GM18858 (cell line): Measurements from ENCODE around the gene LMF1.
"Not testable (repeated sequence)": the region's sequence is repeated elsewhere in the genome, so short reads cannot be mapped to it uniquely, and the experiment has no call there.

Experiments
- ATAC-seq: cut with Tn5 transposase; IDR thresholded peaks from one replicate; pipeline ENCODE4 v1.9.1; 2021; ENCODE audit not compliant: unreplicated experiment

LMF1 gene

DNA sequence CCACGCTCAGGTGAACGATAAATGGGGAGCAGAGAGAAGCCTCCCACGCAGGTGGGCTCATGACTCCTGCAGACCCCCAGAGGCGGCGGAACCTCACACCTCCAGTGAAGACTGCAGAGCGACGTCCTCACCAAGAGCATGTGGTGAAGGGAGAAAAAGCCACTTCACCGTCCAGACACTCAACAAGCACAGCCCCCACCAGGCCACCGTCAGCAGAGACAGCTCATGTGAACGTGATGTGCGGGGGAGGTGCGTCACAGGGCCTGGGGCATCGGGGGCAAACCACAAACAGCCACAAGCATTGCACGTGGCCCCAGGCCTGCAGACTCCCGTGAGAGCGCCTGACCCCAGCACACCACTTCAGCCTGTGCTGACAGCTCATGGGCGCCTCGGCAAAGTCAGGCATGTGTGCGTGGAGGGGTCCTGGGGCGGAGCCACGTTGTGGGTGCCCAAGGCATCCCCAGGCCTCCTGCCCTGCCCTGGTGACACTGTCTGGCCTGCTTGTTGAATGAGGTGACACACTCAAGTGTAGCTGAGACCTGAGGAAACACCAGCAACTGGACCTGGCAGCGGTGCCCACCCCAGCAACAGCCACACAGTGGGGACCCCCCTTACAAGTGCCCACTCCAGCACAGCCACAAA lies 19.0 kb downstream of the LMF1 start:
- no peak for ATAC-seq

DNA sequence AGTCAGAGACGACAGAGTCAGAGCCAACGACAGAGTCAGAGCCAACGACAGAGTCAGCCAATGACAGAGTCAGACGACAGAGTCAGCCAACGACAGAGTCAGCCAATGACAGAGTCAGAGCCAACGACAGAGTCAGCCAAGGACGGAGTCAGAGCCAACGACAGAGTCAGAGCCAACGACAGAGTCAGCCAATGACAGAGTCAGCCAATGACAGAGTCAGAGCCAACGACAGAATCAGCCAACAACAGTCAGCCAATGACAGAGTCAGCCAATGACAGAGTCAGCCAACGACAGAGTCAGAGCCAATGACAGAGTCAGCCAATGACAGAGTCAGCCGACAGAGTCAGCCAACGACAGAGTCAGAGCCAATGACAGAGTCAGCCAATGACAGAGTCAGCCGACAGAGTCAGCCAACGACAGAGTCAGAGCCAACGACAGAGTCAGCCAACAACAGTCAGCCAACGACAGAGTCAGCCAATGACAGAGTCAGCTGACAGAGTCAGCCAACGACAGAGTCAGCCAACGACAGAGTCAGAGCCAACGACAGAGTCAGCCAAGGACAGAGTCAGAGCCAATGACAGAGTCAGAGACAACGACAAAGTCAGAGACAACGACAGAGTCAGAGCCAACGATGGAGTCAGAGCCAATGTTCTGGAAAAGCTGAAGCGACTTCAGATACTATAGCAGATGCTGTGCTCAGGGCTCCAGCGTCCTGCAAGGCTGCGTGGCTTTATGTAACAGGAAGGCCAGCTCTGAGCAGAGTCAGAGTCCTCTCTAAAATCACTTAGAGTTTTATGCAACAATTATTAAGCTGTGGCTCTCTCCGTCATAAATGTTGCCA lies 19.8 kb downstream of the LMF1 start:
- ATAC-seq, result not testable (repeated sequence)

DNA sequence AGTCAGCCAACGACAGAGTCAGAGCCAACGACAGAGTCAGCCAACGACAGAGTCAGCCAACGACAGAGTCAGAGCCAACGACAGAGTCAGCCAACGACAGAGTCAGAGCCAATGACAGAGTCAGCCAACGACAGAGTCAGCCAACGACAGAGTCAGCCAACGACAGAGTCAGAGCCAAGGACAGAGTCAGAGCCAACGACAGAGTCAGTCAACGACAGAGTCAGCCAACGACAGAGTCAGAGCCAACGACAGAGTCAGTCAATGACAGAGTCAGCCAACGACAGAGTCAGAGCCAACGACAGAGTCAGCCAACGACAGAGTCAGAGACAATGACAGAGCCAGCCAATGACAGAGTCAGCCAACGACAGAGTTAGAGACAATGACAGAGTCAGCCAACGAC lies 22.0 kb downstream of the LMF1 start:
- not testable (repeated sequence) for ATAC-seq

DNA sequence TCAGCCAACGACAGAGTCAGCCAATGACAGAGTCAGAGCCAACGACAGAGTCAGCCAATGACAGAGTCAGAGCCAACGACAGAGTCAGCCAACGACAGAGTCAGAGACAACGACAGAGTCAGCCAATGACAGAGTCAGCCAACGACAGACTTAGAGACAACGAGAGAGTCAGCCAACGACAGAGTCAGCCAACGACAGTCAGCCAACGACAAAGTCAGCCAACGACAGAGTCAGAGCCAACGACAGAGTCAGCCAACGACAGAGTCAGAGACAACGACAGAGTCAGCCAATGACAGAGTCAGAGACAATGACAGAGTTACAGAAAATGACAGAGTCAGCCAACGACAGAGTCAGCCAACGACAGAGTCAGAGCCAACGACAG lies 22.9 kb downstream of the LMF1 start:
- not testable (repeated sequence) for ATAC-seq

DNA sequence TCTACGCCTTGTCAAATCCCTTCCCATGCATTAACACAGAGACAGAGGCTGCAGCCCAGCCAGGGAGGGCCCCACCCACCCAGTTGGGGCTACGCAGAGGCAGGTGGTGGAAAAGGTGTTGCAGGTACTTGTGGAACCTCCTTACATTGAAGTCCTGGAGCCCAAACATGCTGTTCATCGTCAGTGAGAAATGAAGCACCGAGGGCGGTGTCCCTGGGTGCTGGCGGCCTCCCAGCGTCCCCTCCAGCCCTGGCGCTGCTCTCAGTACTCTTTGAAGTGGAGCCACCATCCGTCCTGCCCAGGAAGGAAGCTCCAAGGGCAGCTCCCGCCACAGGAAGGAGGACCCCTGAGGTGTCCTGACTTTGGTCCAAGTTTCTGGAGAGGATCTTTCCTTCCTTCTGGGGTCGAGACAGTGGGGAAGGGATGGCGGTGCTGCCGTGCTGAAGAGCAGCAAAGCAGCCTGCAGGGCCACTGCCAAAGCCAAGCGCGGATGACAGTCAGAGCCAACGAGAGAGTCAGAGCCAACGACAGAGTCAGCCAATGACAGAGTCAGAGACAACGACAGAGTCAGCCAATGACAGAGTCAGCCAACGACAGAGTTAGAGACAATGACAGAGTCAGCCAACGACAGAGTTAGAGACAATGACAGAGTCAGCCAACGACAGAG lies 23.4 kb downstream of the LMF1 start:
- ATAC-seq, result no peak

DNA sequence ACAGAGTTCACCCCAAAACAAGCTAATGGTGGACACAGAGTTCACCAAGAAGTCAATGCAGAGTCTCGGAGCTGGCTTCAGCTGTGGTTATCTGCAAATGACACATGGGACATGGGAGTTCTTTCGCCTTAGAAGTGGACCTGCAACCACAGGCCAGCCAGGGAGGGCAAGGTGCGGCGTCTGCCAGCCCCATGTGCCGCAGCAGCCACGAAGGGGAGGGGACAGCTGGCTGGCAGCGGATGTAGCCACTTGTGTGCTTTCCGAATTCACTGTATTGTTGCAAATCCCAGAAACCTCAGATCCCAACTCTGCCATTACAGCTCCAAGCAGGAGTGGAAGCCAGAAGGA lies 24.8 kb downstream of the LMF1 start:
- no peak for ATAC-seq

DNA sequence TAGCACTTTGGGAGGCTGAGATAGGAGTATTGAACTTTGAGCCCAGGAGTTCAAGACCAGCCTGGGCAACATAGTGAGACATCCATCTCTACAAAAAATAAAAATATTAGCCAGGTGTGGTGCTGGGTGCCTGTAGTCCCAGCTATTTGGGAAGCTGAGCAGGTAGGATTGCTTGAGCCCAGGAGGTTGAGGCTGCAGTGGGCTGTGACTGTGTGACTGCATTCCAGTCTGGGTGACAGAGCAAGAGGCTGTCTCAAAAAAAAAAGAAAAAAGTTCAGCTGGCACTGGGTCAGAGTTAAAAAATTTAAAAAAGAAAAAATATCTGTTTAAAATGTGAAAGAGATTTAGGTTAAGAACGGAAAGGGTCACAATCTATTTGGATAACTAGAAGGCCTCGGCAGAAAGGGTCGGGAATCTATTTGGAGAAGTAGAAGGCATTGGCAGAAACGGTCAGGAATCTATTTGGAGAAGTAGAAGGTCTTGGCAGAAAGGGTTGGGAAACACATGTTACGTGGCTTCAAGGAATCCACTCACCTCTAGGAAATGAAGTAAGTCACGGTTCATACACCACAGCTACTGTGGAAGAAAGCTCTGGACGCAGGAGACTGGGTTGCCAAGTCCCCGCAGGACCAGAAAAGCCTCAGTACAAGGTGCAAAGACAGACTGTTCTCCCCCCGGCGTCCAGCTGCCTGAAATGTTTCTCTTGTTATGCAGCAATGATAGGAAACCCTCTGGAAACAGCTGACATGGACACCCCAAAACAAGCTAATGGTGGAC lies 25.3 kb downstream of the LMF1 start:
- no peak for ATAC-seq

DNA sequence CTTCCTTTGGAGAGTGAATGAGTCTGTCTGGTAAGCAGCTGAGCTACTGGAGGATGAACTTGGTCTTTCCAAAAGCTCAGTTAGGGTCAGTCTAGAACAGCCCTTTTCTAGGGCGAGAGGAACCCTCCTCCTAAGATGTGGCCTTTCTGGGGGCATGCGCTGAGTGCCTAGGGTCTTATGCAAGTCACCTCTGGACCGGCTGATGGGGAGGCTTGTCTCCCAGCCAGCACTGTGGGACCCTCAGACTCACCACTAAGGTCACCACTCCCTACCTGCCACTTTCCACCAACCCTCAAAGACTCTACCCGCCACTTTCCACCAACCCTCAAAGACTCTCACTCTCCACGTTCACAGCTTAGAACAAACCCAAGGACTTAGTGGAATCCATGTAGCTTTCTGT lies 26.8 kb downstream of the LMF1 start:
- no peak for ATAC-seq

DNA sequence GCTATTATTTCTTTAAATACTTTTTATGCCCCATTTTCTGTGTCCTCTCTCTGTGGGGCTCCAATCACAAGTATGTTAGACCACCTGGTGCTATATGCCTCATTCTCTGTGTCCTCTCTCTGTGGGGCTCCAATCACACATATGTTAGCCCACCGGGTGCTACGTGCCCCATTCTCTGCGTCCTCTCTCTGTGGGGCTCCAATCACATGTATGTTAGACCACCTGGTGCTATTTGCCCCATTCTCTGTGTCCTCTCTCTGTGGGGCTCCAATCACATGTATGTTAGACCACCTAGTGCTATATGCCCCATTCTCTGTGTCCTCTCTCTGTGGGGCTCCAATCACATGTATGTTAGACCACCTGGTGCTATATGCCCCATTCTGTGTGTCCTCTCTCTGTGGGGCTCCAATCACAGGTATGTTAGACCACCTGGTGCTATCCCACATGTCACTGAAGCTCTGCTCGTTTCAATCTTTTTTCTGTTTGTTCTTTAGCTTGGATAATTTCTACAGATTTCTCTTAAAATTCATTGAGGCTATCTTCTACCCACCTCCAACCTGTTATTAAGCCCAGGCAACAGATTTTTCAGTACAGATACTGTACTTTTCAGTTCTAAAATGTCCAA lies 28.2 kb downstream of the LMF1 start:
- ATAC-seq, result no peak

DNA sequence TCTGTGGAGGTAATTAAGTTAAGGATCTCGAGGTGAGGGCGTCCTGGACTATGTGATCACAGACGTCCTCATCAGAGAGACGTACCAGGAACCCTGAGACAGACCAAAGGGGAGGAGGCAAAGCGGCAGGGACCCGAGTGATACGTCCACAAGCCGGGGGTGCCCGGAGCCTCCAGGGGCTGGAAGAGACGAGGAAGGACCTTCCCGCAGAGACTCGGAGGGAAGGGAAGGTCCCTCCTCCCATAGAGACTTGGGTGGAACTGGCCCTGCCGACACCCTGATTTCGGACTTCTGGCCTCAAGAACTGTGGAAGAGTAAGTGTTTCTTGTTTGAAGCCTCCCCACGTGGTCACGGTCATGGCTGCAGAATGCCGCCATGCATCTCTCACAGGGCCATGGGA lies 30.8 kb downstream of the LMF1 start:
- no peak for ATAC-seq

DNA sequence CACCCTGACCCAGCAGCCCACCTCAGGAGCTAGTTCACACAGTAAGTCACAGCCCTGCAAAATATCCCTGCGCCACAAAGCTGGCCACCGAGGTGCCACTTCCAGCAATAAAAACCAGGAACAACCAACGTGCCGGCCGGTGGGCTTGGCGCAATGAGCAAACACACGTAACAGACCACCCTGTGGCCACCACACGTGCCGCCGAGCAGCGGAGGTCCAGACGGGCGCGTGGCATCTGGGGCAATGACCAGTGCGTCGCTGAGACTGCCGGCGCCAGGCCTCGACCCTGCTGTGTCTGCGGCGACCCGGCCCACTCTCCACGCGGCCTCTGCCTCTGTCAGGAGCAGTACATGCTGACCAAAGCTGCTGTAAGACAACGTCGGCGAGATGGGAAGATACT lies 31.5 kb downstream of the LMF1 start:
- ATAC-seq, result no peak

DNA sequence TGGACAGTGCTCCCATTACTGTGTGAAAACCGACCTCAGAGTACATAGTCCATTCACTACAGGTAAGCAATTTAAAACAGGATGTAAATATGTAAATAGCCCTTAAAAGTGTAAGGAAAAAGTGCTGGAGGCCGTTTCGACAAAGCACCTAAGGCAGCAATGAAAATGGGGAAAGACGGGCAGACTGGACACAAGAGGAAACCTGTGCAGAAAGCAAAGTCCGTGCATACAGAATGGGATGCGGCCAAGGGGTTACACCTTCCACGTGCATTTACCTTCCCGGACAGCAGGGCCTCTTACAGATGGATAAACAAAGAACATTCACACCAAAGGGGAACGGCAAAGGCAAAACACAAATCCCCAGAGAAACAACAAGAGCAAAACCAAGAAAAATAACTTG lies 32.0 kb downstream of the LMF1 start:
- ATAC-seq, result no peak

DNA sequence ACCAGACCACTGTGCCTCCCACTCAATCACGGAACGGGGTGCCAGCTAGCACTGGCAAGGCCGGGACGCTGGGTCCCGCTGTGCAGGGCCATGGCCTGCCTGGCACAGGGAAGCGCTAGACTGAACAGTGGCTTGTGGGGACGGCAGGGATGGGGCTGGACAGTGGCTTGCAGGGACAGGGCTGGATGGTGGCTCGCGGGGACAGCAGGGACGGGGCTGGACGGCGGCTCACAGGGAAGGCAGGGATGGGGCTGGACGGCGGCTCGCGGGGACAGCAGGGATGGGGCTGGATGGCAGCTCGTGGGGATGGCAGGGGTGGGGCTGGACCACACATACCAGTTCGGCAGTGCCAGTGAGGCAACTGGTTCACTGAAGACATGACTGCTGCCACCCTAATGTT lies 32.6 kb downstream of the LMF1 start:
- no peak for ATAC-seq

DNA sequence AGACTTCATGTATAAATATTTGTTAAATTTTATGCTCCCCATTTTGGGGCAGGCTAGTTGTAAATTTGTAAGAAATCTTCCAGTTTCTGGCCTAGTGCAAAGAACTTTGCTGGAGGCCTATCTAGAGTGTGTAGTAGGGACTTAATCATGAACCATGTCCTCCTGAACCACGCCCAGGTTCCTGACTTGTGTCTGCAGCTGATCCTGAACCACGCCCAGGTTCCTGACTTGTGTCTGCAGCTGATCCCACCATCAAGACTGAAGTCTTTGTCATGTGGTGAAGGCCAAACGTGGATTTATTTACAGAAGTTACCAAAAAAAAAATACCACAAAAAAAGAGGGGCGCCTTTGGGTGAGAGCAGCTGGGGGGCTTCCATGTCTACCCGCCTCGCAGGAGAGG lies 33.1 kb downstream of the LMF1 start:
- no peak for ATAC-seq

DNA sequence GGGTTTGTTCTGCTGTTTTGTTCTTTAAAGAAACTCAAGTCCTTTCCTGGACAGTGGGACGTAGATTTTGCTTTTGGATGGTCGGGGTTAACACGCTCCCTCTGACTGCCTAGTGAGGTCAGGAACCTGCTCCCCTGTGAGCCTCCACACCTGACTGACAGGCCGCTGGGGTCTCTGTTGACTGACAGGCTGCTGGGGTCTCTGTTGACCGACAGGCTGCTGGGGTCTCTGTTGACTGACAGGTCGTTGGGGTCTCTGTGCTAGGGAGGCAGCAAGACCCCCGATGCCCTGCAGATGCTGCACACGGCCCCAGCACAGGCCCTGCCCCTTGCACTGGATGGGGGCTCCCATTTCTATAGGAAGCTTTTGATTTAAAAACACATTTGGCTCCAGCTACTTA lies 33.5 kb downstream of the LMF1 start:
- no peak for ATAC-seq

DNA sequence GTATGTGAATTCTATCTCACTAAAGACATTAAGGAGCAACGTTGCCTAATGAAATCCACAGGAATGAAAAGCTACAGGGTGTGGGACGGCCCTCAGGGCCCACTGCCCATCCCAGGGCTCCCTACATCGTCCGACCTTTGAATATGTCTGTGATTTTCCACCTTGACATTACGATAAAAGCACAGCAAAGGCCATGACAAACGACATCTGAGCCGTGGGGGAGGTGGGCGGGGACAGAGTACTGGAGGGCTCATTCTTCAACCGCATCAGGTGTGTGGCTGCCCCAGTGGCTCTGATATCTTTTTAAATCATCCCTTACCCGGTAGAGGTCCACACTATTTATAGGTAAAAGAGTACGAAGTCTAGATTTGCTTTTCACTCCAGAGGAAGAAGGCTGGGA lies 35.1 kb downstream of the LMF1 start:
- no peak for ATAC-seq

DNA sequence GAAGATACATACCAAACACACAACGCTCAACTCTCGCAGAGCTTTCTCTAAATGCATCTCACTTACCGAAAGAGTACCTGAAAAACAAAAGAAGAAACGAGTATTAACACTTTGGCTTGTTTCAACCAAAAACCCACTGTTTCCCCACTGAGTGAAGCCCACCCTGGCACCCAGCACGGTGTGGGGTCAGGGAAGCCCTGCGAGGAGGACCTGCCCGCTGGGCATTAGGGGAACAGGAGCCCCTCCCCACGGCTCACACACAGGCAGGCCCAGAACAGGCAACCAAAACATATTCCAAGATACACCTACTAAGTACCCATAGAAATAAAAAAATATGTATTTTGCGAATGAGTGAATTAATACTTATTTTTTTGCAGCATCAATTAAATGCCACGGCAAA lies 36.6 kb downstream of the LMF1 start:
- no peak for ATAC-seq

DNA sequence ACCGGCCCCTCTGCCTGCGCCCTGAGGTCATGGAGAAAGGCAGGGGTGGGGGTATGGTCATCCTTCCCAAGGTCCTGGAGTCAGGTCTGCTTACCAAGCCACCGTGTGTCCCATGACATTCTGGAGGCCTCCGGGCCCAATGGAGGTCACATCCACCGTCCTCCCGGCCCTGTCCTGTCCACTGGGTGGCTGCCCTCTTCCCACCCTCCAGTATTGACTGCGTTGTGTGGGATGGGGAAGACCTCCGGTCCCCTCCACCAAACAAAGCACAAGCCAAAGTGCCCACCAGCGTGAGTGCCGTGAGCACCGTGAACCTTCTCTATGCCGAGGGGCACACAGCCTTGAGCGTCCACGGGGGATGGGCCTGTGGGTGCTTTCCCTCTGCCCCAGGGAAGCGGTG lies 37.2 kb downstream of the LMF1 start:
- no peak for ATAC-seq

DNA sequence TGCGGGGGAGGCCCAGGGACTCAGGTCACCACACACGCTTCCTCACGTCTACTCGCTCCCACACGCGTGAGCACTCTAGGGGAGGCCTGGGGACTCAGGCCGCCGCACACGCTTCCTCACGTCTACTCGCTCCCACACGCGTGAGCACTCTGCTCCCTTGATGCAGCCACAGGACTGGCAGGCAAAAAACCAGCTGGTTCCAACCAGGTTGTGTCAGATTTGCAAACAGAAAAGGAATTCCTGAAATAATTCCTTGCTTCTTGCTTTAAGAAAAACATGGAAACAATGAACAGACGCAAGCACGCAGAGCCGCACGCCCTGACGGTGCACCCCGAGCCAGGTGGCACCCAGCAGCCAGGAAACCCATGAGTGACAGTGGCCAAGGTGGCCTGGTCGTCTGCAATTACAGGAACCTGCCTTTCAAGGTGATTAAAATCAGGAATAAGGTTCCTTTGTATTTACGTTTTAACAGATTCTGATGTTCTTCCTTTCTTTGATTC lies 37.9 kb downstream of the LMF1 start:
- ATAC-seq, result no peak

DNA sequence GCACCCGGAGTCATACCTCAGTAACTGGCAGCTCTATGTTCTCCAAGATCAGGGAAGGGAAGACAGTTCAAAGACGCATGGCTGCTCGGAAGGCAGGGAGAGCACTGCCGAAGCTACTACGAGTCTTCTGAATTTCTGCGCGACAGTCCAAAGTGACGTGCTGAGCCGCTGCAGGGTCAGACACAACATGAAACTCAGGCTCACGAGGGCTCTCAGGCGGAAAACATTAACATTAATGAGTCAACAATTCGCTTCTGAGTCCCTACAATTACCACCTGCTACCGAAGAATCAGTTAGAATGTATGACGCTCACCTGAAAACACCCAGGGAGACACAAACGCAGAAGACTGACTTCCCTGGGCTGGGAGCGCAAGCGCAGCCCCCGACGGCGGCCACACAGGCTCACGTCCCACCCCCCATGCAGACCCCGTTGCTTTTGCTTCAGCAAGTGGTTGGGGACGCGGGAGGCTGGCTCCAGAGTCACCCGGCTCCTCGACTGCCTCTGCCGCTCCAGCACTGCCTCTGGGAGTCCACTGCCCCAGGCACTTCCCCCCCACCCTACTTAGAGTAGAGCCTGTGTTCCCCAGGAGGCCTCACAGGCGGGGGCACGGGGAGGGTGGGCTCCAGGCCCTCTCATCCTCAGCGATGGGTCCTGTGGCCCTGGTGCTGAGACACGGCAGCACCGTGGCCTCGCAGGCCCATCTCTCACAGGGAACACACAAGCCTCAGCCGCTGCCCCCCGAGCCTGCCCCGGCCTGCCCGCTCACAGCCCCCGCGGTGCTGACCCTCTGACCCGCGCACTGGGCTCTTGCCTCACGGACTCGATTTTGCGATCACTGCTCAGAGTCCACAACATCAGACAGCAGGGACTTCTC lies 38.9 kb downstream of the LMF1 start:
- no peak for ATAC-seq
